Activated T-helper 1 cell treated with anti-CD3 and anti-CD28 coated beads, Interleukin-12 subunit alpha, Interleukin-12 subunit beta, Interleukin-2, Interleukin-4 antibody, amounts not matched to agents 30 ng/mL and 10 ng/mL and 1 ng/mL, durations not matched to agents 14 hours and 24 hours and 36 hours (primary cell): ENCODE results near the gene FGF11. TPM values are rescaled to one million over a fixed set of nuclear protein-coding genes. Genes with fewer than 3 reads are reported as not detected.

Experiments
- DNase-seq: peaks from one replicate; pipeline ENCODE4 v3.0.0; 2021; ENCODE audit warnings: low spot score
- H3K27ac Mint-ChIP-seq: one replicate; pipeline ENCODE4 v1.8.0; 2021; ENCODE audit warnings: mild to moderate bottlenecking, mixed read lengths
- H3K27me3 Mint-ChIP-seq: one replicate; pipeline ENCODE4 v1.8.0; 2022; ENCODE audit warnings: mild to moderate bottlenecking, moderate library complexity, mixed read lengths; ENCODE audit not compliant: insufficient read depth
- H3K36me3 Mint-ChIP-seq: one replicate; pipeline ENCODE4 v1.8.0; 2021; ENCODE audit warnings: low read depth, mixed read lengths
- H3K4me1 Mint-ChIP-seq: one replicate; pipeline ENCODE4 v1.8.0; 2021; ENCODE audit warnings: low read depth, mixed read lengths
- H3K4me3 Mint-ChIP-seq: one replicate; pipeline ENCODE4 v1.8.0; 2021; ENCODE audit warnings: mild to moderate bottlenecking, moderate library complexity, mixed read lengths
- H3K9me3 Mint-ChIP-seq: one replicate; pipeline ENCODE4 v1.8.0; 2021; ENCODE audit warnings: mixed read lengths
- intact Hi-C: fragments of 100-400 bp; cut with micrococcal nuclease; formaldehyde crosslinking; loops from one replicate; pipeline ENCODE4 v1.15.1; 2024
- total RNA-seq: library from RNA; stranded (reverse); gene quantifications from 2 replicates; pipeline ENCODE4 v1.2.3, GENCODE V29; 2022

Gene FGF11
- total RNA-seq, 1 donor from 2014 or later: 6.4 TPM

- intact Hi-C loops: no loop called here
- no peaks in the 10 kb centered on the region for H3K36me3 Mint-ChIP-seq
- no peak overlapping the region for H3K4me3 Mint-ChIP-seq
- no peak for DNase-seq
- no peaks in the 10 kb centered on the region for H3K4me1 Mint-ChIP-seq
- peaks cover 11% of the 10 kb centered on the region for H3K27me3 Mint-ChIP-seq
- H3K9me3 Mint-ChIP-seq: no peaks in the 10 kb centered on the region
- H3K27ac Mint-ChIP-seq: no peak overlapping the region
Observed at GRCh38 chr17:7413346-7413985, 25.8 kb upstream of the FGF11 start.

- no peak overlapping the region for H3K27ac Mint-ChIP-seq
- intact Hi-C loops: no loop called here
- H3K9me3 Mint-ChIP-seq: no peaks in the 10 kb centered on the region
- no peak for DNase-seq
- H3K4me1 Mint-ChIP-seq: no peaks in the 10 kb centered on the region
- H3K27me3 Mint-ChIP-seq: peaks cover 7% of the 10 kb centered on the region
- H3K4me3 Mint-ChIP-seq: no peak overlapping the region
- H3K36me3 Mint-ChIP-seq: no peaks in the 10 kb centered on the region
Observed at GRCh38 chr17:7414837-7415236, 24.5 kb upstream of the FGF11 start.

- Mint-ChIP-seq H3K4me3 (no peak overlapping the region), H3K27me3 (peaks cover 3% of the 10 kb centered on the region), H3K36me3 (no peaks in the 10 kb centered on the region), H3K9me3 (no peaks in the 10 kb centered on the region), H3K27ac (no peak overlapping the region), H3K4me1 (no peaks in the 10 kb centered on the region)
- DNase-seq: no peak
- intact Hi-C loops: no loop called here
Observed at GRCh38 chr17:7415784-7416183, 23.5 kb upstream of the FGF11 start.

- Mint-ChIP-seq H3K27me3 (peaks cover 3% of the 10 kb centered on the region), H3K36me3 (no peaks in the 10 kb centered on the region), H3K9me3 (no peaks in the 10 kb centered on the region), H3K4me1 (no peaks in the 10 kb centered on the region), H3K27ac (no peak overlapping the region), H3K4me3 (no peak overlapping the region)
- intact Hi-C loops: no loop called here
- DNase-seq: no peak
Observed at GRCh38 chr17:7416323-7416722, 23.0 kb upstream of the FGF11 start.

- no peaks in the 10 kb centered on the region for H3K36me3 Mint-ChIP-seq
- H3K27ac Mint-ChIP-seq: no peak overlapping the region
- no peak for DNase-seq
- peaks cover 3% of the 10 kb centered on the region for H3K27me3 Mint-ChIP-seq
- intact Hi-C loops: no loop called here
- H3K4me1 Mint-ChIP-seq: no peaks in the 10 kb centered on the region
- H3K9me3 Mint-ChIP-seq: no peaks in the 10 kb centered on the region
- no peak overlapping the region for H3K4me3 Mint-ChIP-seq
Observed at GRCh38 chr17:7417056-7417655, 22.2 kb upstream of the FGF11 start.

DNA sequence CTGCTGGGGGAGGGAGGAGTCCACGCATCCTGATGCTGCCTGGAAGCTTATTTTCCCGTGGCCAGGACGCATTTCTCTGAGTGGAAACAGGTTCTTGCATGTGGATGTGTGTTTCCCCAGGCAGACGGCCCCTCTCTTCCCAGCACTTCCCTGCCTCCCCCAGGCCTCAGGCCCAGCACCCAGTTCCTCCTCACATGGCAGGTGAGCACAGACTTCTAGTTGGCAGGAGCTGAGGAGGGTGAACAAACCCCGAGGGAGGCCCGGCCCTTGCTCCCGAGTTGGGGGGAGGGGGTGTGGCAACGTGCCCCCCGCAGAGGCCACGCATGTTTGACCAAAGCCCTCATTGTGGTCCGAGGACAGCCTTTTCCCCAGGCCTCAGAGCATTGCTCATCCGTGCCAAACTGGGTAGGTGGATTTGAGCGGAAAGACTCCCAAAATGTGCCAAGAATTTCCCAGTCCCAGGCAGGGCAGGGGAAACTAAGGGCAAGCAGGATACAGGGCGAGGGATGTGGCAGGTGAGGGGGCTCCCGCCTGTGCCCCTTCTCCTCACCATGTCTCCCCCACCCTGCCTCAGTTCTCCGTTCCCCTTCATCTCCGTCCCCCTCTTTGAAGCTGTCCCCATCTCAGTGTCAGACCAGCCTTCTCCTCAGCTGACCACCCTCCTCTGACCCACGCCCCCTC lies 20.7 kb upstream of the FGF11 start:
- Mint-ChIP-seq H3K27ac (no peak overlapping the region), H3K36me3 (no peaks in the 10 kb centered on the region), H3K9me3 (no peaks in the 10 kb centered on the region), H3K4me3 (no peak overlapping the region), H3K27me3 (no peaks in the 10 kb centered on the region), H3K4me1 (no peaks in the 10 kb centered on the region)
- no peak for DNase-seq
- intact Hi-C loops: no loop called here

GRCh38 chr17:7419819-7420610 lies 19.3 kb upstream of the FGF11 start, which contains the start of gene SPEM1:
TSS of gene SPEM1 (plus strand) at chr17:7420324. CDS start at chr17:7420385, 61 bp downstream.
- H3K9me3 Mint-ChIP-seq: no peaks in the 10 kb centered on the region
- H3K36me3 Mint-ChIP-seq: no peaks in the 10 kb centered on the region
- no peaks in the 10 kb centered on the region for H3K27me3 Mint-ChIP-seq
- H3K4me1 Mint-ChIP-seq: no peaks in the 10 kb centered on the region
- no peak within 1 kb of the TSS for H3K27ac Mint-ChIP-seq
- intact Hi-C loops: no loop called here
- no peak for DNase-seq
- no peak within 1 kb of the TSS for H3K4me3 Mint-ChIP-seq

DNA sequence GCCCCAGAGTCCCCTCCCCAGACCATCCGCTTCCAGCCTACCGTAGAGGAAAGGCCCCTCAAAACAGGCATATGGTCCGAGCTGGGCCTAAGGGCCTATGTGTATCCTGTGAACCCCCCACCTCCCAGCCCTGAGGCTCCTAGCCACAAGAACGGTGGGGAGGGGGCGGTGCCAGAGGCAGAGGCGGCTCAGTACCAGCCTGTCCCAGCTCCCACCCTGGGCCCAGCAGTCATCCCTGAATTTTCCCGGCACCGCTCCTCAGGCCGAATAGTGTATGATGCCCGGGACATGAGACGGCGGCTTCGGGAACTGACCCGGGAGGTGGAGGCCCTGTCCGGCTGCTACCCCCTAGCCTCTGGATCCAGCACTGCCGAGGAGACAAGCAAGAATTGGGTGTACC lies 18.1 kb upstream of the FGF11 start:
- Mint-ChIP-seq H3K4me3 (no peak overlapping the region), H3K27ac (no peak overlapping the region), H3K4me1 (no peaks in the 10 kb centered on the region), H3K9me3 (no peaks in the 10 kb centered on the region), H3K27me3 (no peaks in the 10 kb centered on the region), H3K36me3 (no peaks in the 10 kb centered on the region)
- intact Hi-C loops: no loop called here
- DNase-seq: no peak

DNA sequence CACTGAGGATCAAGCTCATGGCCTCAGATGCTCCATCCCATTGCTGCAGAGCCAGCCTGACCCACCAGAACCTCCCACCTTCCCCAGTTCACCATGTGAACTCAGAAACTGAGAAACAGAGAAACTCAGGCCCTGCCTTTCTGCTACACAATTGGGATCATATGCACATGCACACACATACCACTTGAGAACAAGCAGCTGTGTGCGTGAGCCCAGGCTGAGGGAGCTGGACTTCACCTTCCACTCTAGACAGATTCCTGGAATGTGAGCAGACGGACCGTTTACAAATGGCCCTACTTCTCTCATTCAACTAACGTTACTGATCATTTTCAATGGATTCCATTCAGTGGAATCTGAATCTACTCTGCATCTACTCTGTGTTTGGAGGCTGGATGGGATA lies 15.6 kb upstream of the FGF11 start:
- no peak for DNase-seq
- intact Hi-C loops: no loop called here
- H3K27ac Mint-ChIP-seq: no peak overlapping the region
- no peaks in the 10 kb centered on the region for H3K4me1 Mint-ChIP-seq
- no peaks in the 10 kb centered on the region for H3K36me3 Mint-ChIP-seq
- no peaks in the 10 kb centered on the region for H3K27me3 Mint-ChIP-seq
- H3K4me3 Mint-ChIP-seq: no peak overlapping the region
- no peaks in the 10 kb centered on the region for H3K9me3 Mint-ChIP-seq

DNA sequence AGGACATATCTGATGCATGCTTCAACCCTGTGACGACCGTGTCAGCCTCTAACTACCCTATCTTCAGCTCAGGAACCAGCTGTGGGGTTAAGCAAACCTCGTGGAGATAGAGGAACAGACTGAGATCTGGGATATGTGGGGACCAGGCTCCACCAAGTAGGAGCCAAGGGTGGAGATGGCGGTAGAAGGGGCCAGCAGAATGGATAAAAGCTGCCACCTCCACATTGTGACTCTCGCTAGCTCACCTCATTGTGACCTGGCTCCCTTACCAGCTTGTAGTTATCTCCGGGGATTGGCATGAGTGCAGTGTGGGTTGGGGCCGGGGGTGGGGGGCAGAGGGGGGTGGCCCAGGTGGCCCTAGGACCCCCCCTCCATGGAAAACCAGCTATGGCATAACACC lies 14.0 kb upstream of the FGF11 start, which contains the start of gene SPEM2:
Gene SPEM2 (plus strand): TSS at position 301 of the 400 bp plus-strand sequence. CDS start 73 bp downstream, at position 374.
- no peaks in the 10 kb centered on the region for H3K27me3 Mint-ChIP-seq
- no peaks in the 10 kb centered on the region for H3K4me1 Mint-ChIP-seq
- no peak within 1 kb of the TSS for H3K27ac Mint-ChIP-seq
- intact Hi-C loops: no loop called here
- no peaks in the 10 kb centered on the region for H3K9me3 Mint-ChIP-seq
- no peak for DNase-seq
- no peaks in the 10 kb centered on the region for H3K36me3 Mint-ChIP-seq
- H3K4me3 Mint-ChIP-seq: no peak within 1 kb of the TSS

- H3K4me3 Mint-ChIP-seq: no peak overlapping the region
Observed at GRCh38 chr17:7425756-7426155, 13.6 kb upstream of the FGF11 start.

DNA sequence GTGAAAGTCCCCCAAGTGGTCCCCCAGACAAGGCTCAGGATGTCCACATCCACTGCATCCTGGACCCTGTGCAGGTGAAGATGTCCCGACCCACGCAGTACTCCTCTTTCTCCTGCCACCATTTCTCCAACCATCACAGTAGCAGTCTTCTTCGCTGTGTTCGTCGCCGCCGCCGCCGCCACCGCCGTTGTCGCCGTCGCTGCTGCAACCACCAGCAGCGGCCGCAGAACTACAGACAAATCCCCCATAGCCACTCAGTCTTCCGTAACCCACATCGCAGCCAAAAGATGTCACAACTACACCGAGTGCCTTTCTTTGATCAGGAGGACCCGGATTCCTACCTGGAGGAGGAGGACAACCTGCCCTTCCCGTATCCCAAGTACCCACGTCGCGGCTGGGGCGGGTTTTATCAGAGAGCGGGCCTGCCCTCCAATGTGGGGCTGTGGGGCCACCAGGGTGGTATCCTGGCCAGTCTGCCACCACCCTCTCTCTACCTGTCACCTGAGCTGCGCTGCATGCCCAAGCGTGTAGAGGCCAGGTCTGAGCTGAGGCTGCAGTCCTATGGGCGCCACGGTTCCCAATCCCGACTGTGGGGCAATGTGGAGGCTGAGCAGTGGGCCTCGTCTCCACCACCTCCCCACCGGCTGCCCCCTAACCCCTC lies 13.0 kb upstream of the FGF11 start:
- no peak for DNase-seq
- H3K27me3 Mint-ChIP-seq: no peaks in the 10 kb centered on the region
- H3K4me3 Mint-ChIP-seq: no peak overlapping the region
- H3K9me3 Mint-ChIP-seq: no peaks in the 10 kb centered on the region
- no peaks in the 10 kb centered on the region for H3K4me1 Mint-ChIP-seq
- no peaks in the 10 kb centered on the region for H3K36me3 Mint-ChIP-seq
- intact Hi-C loops: no loop called here
- H3K27ac Mint-ChIP-seq: no peak overlapping the region

More at GRCh38 chr17:7425756-7426155, 13.6 kb upstream of the FGF11 start:
- intact Hi-C loops: no loop called here
- Mint-ChIP-seq H3K9me3 (no peaks in the 10 kb centered on the region), H3K4me1 (no peaks in the 10 kb centered on the region), H3K27me3 (no peaks in the 10 kb centered on the region), H3K27ac (no peak overlapping the region), H3K36me3 (no peaks in the 10 kb centered on the region)
- DNase-seq: no peak
